HepG2 (cell line): ENCODE measurements around the gene GCSAM. TPM values are rescaled to one million over a fixed set of nuclear protein-coding genes. Genes with fewer than 3 reads are reported as not detected.

Experiments
- ATAC-seq: fragments of 200-7000 bp; cut with Tn5 transposase; 3 replicates; pipeline ENCODE4 v1.9.1; 2020; ENCODE audit warnings: mild to moderate bottlenecking, moderate library complexity
- BruUV-seq: library from RNA; stranded (reverse); fragments of 400-500 nt; replicated peaks from 2 replicates; lab custom pipeline; 2021; lab: Mats Ljungman, UMichigan
- CTCF ChIA-PET: fragments of 300-600 bp; formaldehyde crosslinking; extraction: SDS; loops from one replicate; lab custom pipeline; 2021; ENCODE audit warnings: low total read pairs, inconsistent platforms, low intra/inter-chr PET ratio; lab: Yijun Ruan, JAX
- POLR2A ChIA-PET: fragments of 350-600 bp; sonication (Branson Sonifier 250); formaldehyde crosslinking; loops from one replicate; lab custom pipeline; 2020; ENCODE audit warnings: antibody characterized with exemption, inconsistent platforms; lab: Yijun Ruan, JAX
- DNase-seq: peaks from one replicate; pipeline ENCODE4 v3.0.0-alpha.2; 2015; ENCODE audit warnings: low spot score
- FAIRE-seq: peaks from 3 replicates; lab custom pipeline; 2011; peaks lifted over from hg19 to GRCh38; lab: Jason Lieb, UNC
- H2AFZ ChIP-seq: one replicate; pipeline ENCODE4 v1.6.1; 2011; ENCODE audit warnings: low read length, inconsistent platforms
- H3K27ac ChIP-seq: fragments of 300-600 bp; 3 replicates; pipeline ENCODE4 v1.8.0; 2011; ENCODE audit warnings: mixed run types, mild to moderate bottlenecking, mixed read lengths, low read length, inconsistent platforms; ENCODE audit not compliant: insufficient read depth; ENCODE audit errors: extremely low read length
- H3K27me3 ChIP-seq, 2 experiments: fragments of 200-600 bp in 1 of 2; 2 replicates in 1 of 2; 3 replicates in 1 of 2; pipeline versions ENCODE4 v1.6.0 to v1.8.0; 2011; ENCODE audit warnings: low read length in 2 of 2, mild to moderate bottlenecking in 2 of 2, moderate library complexity in 2 of 2, inconsistent platforms in 1 of 2; ENCODE audit not compliant: insufficient read depth in 2 of 2, control insufficient read depth in 1 of 2
- H3K36me3 ChIP-seq, 2 experiments: fragments of 200-600 bp in 1 of 2; replicated peaks in 1 of 2; 2 replicates in 1 of 2; 3 replicates in 1 of 2; pipeline versions ENCODE4 v1.5.1 to v1.8.0; 2011; ENCODE audit warnings: low read length in 2 of 2, inconsistent platforms in 1 of 2; ENCODE audit not compliant: insufficient read depth in 2 of 2, control insufficient read depth in 1 of 2
- H3K4me1 ChIP-seq: 2 replicates; pipeline ENCODE4 v1.5.1; 2012; ENCODE audit warnings: low read length, inconsistent platforms; ENCODE audit not compliant: insufficient read depth
- H3K4me2 ChIP-seq: 2 replicates; pipeline ENCODE4 v1.6.0; 2011; ENCODE audit warnings: low read depth, low read length, inconsistent platforms
- H3K4me3 ChIP-seq, 3 experiments: fragments of 200-600 bp in 1 of 3; sonication (generic), shearing (Covaris generic) in 1 of 3; replicated peaks in 1 of 3; 2 replicates each; pipeline ENCODE4 v1.5.1; 2011 to 2016; ENCODE audit warnings: low read length in 3 of 3, inconsistent platforms in 2 of 3, low read depth in 2 of 3, mild to moderate bottlenecking in 2 of 3, control low read depth in 1 of 3, mixed read lengths in 1 of 3; ENCODE audit not compliant: insufficient read depth in 1 of 3
- H3K79me2 ChIP-seq: one replicate; pipeline ENCODE4 v1.6.1; 2011; ENCODE audit warnings: low read length, inconsistent platforms; ENCODE audit not compliant: insufficient read depth
- H3K9ac ChIP-seq: 2 replicates; pipeline ENCODE4 v1.6.0; 2011; ENCODE audit warnings: mild to moderate bottlenecking, low read depth, low read length, inconsistent platforms; ENCODE audit not compliant: insufficient read depth
- H3K9me3 ChIP-seq: 2 replicates; pipeline ENCODE4 v1.5.1; 2012; ENCODE audit warnings: mild to moderate bottlenecking, low read length
- H4K20me1 ChIP-seq: 2 replicates; pipeline ENCODE4 v1.6.0; 2011; ENCODE audit warnings: inconsistent platforms, mild to moderate bottlenecking, low read length, moderate library complexity; ENCODE audit not compliant: insufficient read depth
- RELA ChIP-seq: sonication (generic); formaldehyde crosslinking; IDR thresholded peaks from 2 replicates; pipeline ENCODE4 v1.4.0; 2020; ENCODE audit warnings: missing genetic modification reagents
- ZFP91 ChIP-seq: sonication (generic); formaldehyde crosslinking; IDR thresholded peaks from 2 replicates; pipeline ENCODE4 v1.9.0; 2022; ENCODE audit warnings: missing genetic modification reagents, mild to moderate bottlenecking, borderline replicate concordance
- ZNF281 ChIP-seq: sonication (generic); formaldehyde crosslinking; IDR thresholded peaks from 2 replicates; pipeline ENCODE4 v1.4.0; 2020; ENCODE audit warnings: missing genetic modification reagents, borderline replicate concordance
- ZNF362 ChIP-seq: sonication (generic); formaldehyde crosslinking; IDR thresholded peaks from 2 replicates; pipeline ENCODE4 v1.4.0; 2020; ENCODE audit warnings: missing genetic modification reagents, mild to moderate bottlenecking, borderline replicate concordance
- WGBS: methylation state at CpG from one replicate; pipeline ENCODE4 v1.1.6; 2017; ENCODE audit warnings: low lambda C conversion rate; 5-methylcytosine and 5-hydroxymethylcytosine counted together
- in situ Hi-C: cut with HindIII; loops from 2 replicates; pipeline ENCODE4 v1.10.0; 2017; ENCODE audit warnings: low pct_unique_long_range_greater_than_20kb; ENCODE audit not compliant: extremely low pct_ligation_motif_present
- intact Hi-C: fragments of 100-400 bp; cut with micrococcal nuclease; formaldehyde crosslinking; loops from one replicate; pipeline ENCODE4 v1.10.0; 2022; ENCODE audit not compliant: unreplicated experiment
- polyA plus RNA-seq, 8 experiments: library from polyadenylated mRNA; depleted of rRNA in 3 of 8; stranded (reverse) in 7 of 8; unstranded in 1 of 8; fragments of >200 nt; fragmentation: Illumina TruSeq in 4 of 8; extraction: Trizol in 4 of 8; gene quantifications; 2 replicates each; pipeline versions ENCODE4 v1.2.1 to v1.2.3, GENCODE V29; 2011 to 2016; ENCODE audit warnings: low read depth in 4 of 8, missing spikeins in 1 of 8, mixed read lengths in 1 of 8; ENCODE audit not compliant: insufficient read depth in 1 of 8
- total RNA-seq, 5 experiments: library from RNA; depleted of rRNA; stranded (reverse); fragments of >200 nt; fragmentation: Illumina TruSeq; extraction: Trizol; gene quantifications; 2 replicates each; pipeline ENCODE4 v1.2.3, GENCODE V29; 2016; ENCODE audit warnings: low read depth in 1 of 5
- TF ChIP-seq, protein P1 (sequence below): sonication (generic); formaldehyde crosslinking; IDR thresholded peaks from 2 replicates; pipeline ENCODE4 v1.8.1; 2023; ENCODE audit warnings: mild to moderate bottlenecking, moderate library complexity, missing genetic modification reagents

The GCSAM gene
- total and polyA plus RNA-seq, 2 of the 13 experiments (the other 11 are each of a cell fraction or from before 2014, with no cell fraction given) = not detected

DNA sequence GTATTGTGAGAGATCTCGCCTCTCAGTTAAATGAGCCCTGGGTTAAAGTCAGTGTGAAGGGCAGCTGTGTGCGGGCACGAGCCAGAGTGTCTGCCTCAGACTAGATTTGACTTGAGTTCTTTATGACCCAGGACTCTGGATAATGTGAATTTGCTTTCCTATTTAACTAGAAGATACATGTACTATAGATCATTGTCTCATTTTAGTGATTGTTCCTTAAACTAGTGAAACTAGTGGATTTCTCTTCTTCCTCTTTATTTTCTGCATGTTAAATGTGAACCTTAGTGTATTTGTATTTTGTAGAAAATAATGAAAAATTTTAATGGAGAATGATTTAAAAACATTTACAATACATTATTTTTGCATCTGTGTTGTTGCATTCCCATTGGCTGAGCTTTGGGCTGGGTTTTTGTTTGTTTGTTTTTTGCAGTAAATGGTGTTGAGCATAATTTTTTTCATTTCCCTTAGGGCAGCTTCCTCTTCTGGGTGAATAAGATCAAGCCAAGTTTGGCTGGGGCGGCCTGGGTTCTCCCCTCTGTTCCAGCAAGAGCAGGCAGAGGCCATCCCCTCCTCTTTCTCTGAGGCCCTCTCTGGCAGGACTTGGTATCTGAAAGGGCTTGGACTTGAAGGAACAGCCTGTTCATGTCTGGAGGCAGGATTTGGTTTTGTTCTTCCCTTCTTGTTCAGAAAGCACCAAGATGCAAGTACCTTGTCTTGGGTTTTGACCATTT, 15.0 kb downstream of the GCSAM start:
- no peak overlapping the region for H3K9ac ChIP-seq
- intact Hi-C loops = no loop called here
- H2AFZ ChIP-seq = no peak overlapping the region
- DNase-seq (no peak), FAIRE-seq (no peak), ATAC-seq (peak; percentile 46; the same call in 2 of the 3 replicates)
- ChIA-PET CTCF (no interaction called here), POLR2A (no interaction called here)
- no peaks in the 10 kb centered on the region for H3K27me3 ChIP-seq
- H4K20me1 ChIP-seq = no peaks in the 10 kb centered on the region
- TF ChIP-seq ZFP91 (CRISPR knock-in tag) = no peak
- TF ChIP-seq, protein P1, sequence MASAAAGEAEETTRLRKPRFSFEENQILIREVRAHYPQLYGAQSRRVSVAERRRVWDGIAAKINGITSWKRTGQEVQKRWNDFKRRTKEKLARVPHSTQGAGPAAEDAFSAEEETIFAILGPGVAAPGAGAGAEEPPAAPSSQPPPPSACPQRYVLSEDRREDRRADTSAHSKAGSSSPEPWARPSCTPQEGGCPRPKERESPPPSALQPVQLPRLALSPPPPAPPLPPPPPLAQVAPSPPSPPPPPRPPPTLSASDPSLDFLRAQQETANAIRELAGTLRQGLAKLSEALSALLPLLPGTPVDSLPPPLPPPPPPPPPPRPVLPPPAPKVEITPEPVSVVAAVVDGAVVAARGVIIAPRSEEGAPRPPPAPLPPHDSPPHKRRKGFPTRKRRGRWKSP (CRISPR knock-in tag) = no peak
- WGBS = 40% methylated on average over 4 of the region's 4 CpGs
- H3K4me3 ChIP-seq = no peak overlapping the region
- H3K79me2 ChIP-seq = no peaks in the 10 kb centered on the region
- no TSS peak for BruUV-seq
- no peak overlapping the region for H3K4me2 ChIP-seq
- no peaks in the 10 kb centered on the region for H3K9me3 ChIP-seq
- no peak overlapping the region for H3K27ac ChIP-seq
- H3K36me3 ChIP-seq = no peaks in the 10 kb centered on the region
- in situ Hi-C loops = loop anchor here (10.0 kb wide), 1 partner anchor 417 kb away; no protein-coding TSS in a partner anchor
- no peaks in the 10 kb centered on the region for H3K4me1 ChIP-seq

DNA sequence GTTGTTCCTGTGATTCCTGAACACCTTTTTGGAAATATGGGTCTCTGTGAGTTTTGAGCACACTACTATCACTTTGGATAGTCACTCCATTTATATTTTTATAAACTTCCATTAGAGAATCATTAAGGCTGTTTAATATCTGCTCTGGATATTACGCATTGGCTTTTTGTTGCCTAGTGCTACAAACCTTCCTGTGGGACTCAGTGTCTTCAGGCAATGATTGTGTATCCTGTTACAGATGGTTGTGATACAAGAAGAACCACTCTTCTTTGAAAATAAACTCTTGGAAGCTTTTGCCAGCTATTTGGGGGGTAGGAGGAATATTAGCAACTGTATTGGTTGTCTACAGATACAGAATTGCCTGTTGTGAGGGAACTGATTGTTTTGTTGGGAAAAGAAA, 15.6 kb downstream of the GCSAM start:
- Histone ChIP-seq H3K4me1 (no peaks in the 10 kb centered on the region), H3K27ac (no peak overlapping the region), H2AFZ (no peak overlapping the region), H3K9ac (no peak overlapping the region), H3K4me3 (no peak overlapping the region), H3K79me2 (no peaks in the 10 kb centered on the region), H3K36me3 (no peaks in the 10 kb centered on the region), H4K20me1 (no peaks in the 10 kb centered on the region), H3K4me2 (no peak overlapping the region), H3K27me3 (no peaks in the 10 kb centered on the region), H3K9me3 (no peaks in the 10 kb centered on the region)
- CTCF ChIA-PET = no interaction called here
- ATAC-seq = no peak
- intact Hi-C loops (no loop called here), in situ Hi-C loops (loop anchor here (10.0 kb wide), 1 partner anchor 417 kb away; no protein-coding TSS in a partner anchor)
- BruUV-seq = no TSS peak
- FAIRE-seq = no peak
- DNase-seq = no peak
- POLR2A ChIA-PET = no interaction called here
- WGBS = 70% methylated on average over 1 of the region's 1 CpG
- TF ChIP-seq ZNF362 (CRISPR knock-in tag) = no peak
- TF ChIP-seq ZNF281 (CRISPR knock-in tag) = no peak
- no peak for TF ChIP-seq RELA (CRISPR knock-in tag)
